ENCODE data around the gene TUSC2.

TUSC2 gene

GRCh38 chr3:50354186-50354764, 26.3 kb upstream of the TUSC2 start:
- DNase-seq = no peak

GRCh38 chr3:50353245-50354004, 25.4 kb upstream of the TUSC2 start:
- no peak for DNase-seq

GRCh38 chr3:50352781-50353180, 24.8 kb upstream of the TUSC2 start:
- peak; percentile 6 to 33 for DNase-seq

GRCh38 chr3:50351323-50351697, 23.3 kb upstream of the TUSC2 start:
- no peak for DNase-seq

- peak; percentile 88 to 95 for DNase-seq
These were observed 22.7 kb upstream of the TUSC2 start, which contains the start of the genes CYB561D2 and NPRL2 for GRCh38 chr3:50350527-50351322. CYB561D2 (plus strand) TSS chr3:50350862; CDS start chr3:50351434, 572 bp downstream. NPRL2 (minus strand) TSS chr3:50350775; CDS start chr3:50350652, 123 bp downstream.

GRCh38 chr3:50350213-50350526, 22.1 kb upstream of the TUSC2 start:
- no peak for DNase-seq

GRCh38 chr3:50347187-50347813, 19.3 kb upstream of the TUSC2 start:
- DNase-seq = peak; percentile 58 to 81

- peak; percentile 9 to 79 for DNase-seq
These were observed 17.7 kb upstream of the TUSC2 start, which contains the start of gene ZMYND10 for GRCh38 chr3:50345586-50346234. ZMYND10 (minus strand) TSS chr3:50345732; CDS start chr3:50345579, 153 bp downstream.

GRCh38 chr3:50345008-50345407, 17.0 kb upstream of the TUSC2 start:
- no peak for DNase-seq

- no peak for DNase-seq
These were observed 15.0 kb upstream of the TUSC2 start for GRCh38 chr3:50342813-50343633.

- DNase-seq = no peak
These were observed 14.1 kb upstream of the TUSC2 start for GRCh38 chr3:50341996-50342650.

GRCh38 chr3:50341537-50341936, 13.5 kb upstream of the TUSC2 start:
- no peak for DNase-seq

GRCh38 chr3:50340448-50341329, 12.7 kb upstream of the TUSC2 start, which contains the start of gene RASSF1:
RASSF1 (minus strand) TSS chr3:50340836; CDS start chr3:50340805, 31 bp downstream.
- DNase-seq = no peak

- no peak for DNase-seq
These were observed 12.1 kb upstream of the TUSC2 start for GRCh38 chr3:50340147-50340447.

GRCh38 chr3:50339485-50340146, 11.6 kb upstream of the TUSC2 start:
- no peak for DNase-seq

GRCh38 chr3:50338965-50339364, 10.9 kb upstream of the TUSC2 start:
- DNase-seq = no peak

- peak; percentile 97 to 99 for DNase-seq
These were observed 9.3 kb upstream of the TUSC2 start for GRCh38 chr3:50337175-50337861.

- peak in 1 of 2 experiments; percentile 44 for DNase-seq
These were observed 8.6 kb upstream of the TUSC2 start for GRCh38 chr3:50336452-50337174.

All from NCI-H526 (cell line).